Ovary (tissue), 3 donors: ENCODE measurements around the gene PWP2.

Experiments used
- EP300 ChIP-seq: sonication (generic); formaldehyde crosslinking; IDR thresholded peaks from one replicate; pipeline ENCODE4 v1.6.1; 2017; ENCODE audit warnings: antibody characterized with exemption
- POLR2A ChIP-seq: fragments of 450-650 bp; IDR thresholded peaks from one replicate; pipeline ENCODE4 v1.6.1; 2017; ENCODE audit warnings: antibody characterized with exemption, mild to moderate bottlenecking, moderate library complexity
- TF ChIP-seq, protein P1 (sequence below), 3 donors: fragments of 450-650 bp in 2 of 3; fragments of 200-600 bp in 1 of 3; IDR thresholded peaks; one replicate each; pipeline versions ENCODE4 v1.5.1 to v1.8.0; 2016 to 2022; ENCODE audit warnings: antibody characterized with exemption in 3 of 3, mild to moderate bottlenecking in 1 of 3
- donor health status: DM: no; HTN: no; CAD: no.

DNA sequence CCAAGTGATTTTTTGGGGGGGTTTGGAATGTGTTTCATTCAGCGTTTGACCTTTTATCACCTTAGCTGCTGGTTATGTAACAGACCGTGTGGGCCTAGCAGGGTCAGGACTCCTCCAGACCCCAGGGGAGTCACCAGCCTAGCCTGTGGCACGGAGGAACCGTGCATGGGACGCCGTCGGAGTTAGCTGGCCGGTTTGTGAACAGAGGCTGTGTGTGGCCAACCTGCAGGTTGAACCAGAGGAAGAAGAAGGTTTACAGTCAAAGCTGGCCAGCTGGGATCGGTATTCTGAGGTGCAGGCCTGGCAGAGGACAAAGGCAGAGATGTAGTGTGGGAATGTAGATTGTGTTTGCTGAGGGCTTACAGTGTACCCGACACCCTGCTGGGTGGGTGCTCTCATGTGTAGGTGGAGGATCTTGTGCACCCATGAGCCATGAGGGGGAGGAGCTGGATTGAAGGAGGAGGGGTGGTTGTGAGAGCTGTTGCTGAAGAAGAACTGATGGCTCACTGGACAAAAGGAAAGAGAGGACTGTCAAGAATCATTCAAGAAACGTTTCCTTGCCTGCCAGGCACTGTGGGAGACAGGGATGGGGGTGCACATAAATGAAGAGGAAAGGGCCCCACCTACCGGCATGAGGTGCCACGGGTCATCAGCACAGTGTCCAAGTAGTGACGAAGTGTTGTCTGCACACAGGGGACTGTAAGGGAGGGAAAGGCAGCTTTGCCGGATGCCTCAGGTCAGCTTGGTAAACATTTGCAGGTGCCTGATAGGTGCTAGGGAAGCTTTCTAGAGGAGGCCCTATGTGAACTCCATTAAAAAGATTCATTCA, 40.0 kb upstream of the PWP2 start:
- TF ChIP-seq, protein P1, sequence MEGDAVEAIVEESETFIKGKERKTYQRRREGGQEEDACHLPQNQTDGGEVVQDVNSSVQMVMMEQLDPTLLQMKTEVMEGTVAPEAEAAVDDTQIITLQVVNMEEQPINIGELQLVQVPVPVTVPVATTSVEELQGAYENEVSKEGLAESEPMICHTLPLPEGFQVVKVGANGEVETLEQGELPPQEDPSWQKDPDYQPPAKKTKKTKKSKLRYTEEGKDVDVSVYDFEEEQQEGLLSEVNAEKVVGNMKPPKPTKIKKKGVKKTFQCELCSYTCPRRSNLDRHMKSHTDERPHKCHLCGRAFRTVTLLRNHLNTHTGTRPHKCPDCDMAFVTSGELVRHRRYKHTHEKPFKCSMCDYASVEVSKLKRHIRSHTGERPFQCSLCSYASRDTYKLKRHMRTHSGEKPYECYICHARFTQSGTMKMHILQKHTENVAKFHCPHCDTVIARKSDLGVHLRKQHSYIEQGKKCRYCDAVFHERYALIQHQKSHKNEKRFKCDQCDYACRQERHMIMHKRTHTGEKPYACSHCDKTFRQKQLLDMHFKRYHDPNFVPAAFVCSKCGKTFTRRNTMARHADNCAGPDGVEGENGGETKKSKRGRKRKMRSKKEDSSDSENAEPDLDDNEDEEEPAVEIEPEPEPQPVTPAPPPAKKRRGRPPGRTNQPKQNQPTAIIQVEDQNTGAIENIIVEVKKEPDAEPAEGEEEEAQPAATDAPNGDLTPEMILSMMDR (IDR thresholded peaks at IDR 0.05): no peak
- no peak for TF ChIP-seq EP300
- no peak for TF ChIP-seq POLR2A
